Duodenal mucosa (tissue), 2 donors: ENCODE measurements around the gene KCNN3.

Source experiments
- H3K27ac ChIP-seq: one replicate; pipeline ENCODE4 v1.7.0; 2013; ENCODE audit warnings: low read depth, low read length
- H3K27me3 ChIP-seq, 2 donors: one replicate each; pipeline ENCODE4 v1.7.0; 2013; ENCODE audit warnings: low read length in 2 of 2, control low read depth in 1 of 2; ENCODE audit not compliant: insufficient read depth in 2 of 2, control insufficient read depth in 1 of 2
- H3K36me3 ChIP-seq, 2 donors: one replicate each; pipeline ENCODE4 v1.7.0; 2013; ENCODE audit warnings: low read length in 2 of 2, control low read depth in 1 of 2; ENCODE audit not compliant: insufficient read depth in 2 of 2, control insufficient read depth in 1 of 2
- H3K4me1 ChIP-seq, 2 donors: one replicate each; pipeline ENCODE4 v1.7.0; 2013; ENCODE audit warnings: low read length in 2 of 2, control low read depth in 1 of 2; ENCODE audit not compliant: insufficient read depth in 2 of 2, control insufficient read depth in 1 of 2
- H3K4me3 ChIP-seq, 2 donors: one replicate each; pipeline ENCODE4 v1.7.0; 2013; ENCODE audit warnings: low read length in 2 of 2, low read depth in 1 of 2
- H3K9ac ChIP-seq, 2 donors: one replicate each; pipeline ENCODE4 v1.7.0; 2013; ENCODE audit warnings: low read length in 2 of 2, low read depth in 1 of 2
- H3K9me3 ChIP-seq, 2 donors: one replicate each; pipeline ENCODE4 v1.7.0; 2013; ENCODE audit warnings: low read length in 2 of 2, control low read depth in 1 of 2; ENCODE audit not compliant: control insufficient read depth in 1 of 2

KCNN3 gene

GRCh38 chr1:154842635-154843034 lies 27.4 kb downstream of the KCNN3 start:
- Histone ChIP-seq H3K4me1 (peaks cover 8% of the 10 kb centered on the region in 2 donors), H3K9me3 (no peaks in the 10 kb centered on the region), H3K27ac (no peak overlapping the region), H3K4me3 (no peak overlapping the region), H3K27me3 (peaks cover 0 to 6% of the 10 kb centered on the region in 2 donors), H3K36me3 (no peaks in the 10 kb centered on the region), H3K9ac (no peak overlapping the region)

GRCh38 chr1:154841384-154841783 lies 28.7 kb downstream of the KCNN3 start:
- Histone ChIP-seq H3K4me3 (no peak overlapping the region), H3K9me3 (no peaks in the 10 kb centered on the region), H3K4me1 (peaks cover 8 to 9% of the 10 kb centered on the region in 2 donors), H3K36me3 (no peaks in the 10 kb centered on the region), H3K27ac (no peak overlapping the region), H3K27me3 (peaks cover 0 to 7% of the 10 kb centered on the region in 2 donors), H3K9ac (no peak overlapping the region)

DNA sequence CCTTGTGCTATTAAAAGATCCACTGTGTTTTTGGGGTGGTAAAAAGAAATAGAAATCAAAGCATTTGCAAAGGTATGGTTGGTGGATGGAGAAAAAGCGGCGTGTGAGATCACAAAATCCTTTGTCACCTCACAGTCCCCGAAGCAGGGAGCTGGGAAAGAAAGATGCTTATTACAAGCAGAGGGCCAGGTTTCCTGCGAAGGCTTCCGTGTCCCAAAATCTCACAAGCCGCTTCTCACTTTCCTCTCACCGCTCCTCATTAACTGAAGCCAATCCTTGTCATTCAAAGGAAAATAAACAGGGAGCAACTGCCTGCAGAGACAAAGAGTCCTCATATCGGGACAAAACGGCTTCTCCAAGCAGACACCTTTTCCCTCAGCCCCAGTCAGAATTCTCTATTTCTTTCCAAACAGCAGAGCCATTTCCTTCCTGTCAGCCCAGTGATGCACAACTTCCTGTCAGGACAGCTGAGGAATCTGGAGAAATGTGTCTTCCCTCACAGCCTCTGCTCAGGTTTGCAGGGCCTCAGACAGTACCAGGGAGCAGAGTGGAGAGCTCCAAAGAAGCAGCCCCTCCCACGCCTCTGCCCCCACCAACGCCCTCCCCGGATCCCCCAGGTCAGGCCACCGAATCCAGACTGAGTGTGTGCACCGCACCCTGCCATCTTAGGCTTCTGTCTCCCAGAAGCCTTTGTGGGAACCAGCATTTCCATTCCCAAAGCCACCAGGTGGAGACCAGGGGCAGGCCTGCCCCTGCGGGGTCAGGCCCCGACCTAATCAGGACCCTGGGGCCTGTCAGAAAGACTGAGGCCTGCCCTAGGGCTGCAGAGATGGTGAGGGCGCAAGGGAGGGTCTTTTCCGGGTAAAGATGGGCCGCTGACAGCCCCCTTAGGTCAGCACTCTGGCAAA lies 29.6 kb downstream of the KCNN3 start:
- Histone ChIP-seq H3K27me3 (peaks cover 0 to 7% of the 10 kb centered on the region in 2 donors), H3K4me1 (peaks cover 16 to 18% of the 10 kb centered on the region in 2 donors), H3K27ac (no peak overlapping the region), H3K9ac (no peak overlapping the region), H3K9me3 (no peaks in the 10 kb centered on the region), H3K4me3 (no peak overlapping the region), H3K36me3 (no peaks in the 10 kb centered on the region)

GRCh38 chr1:154839691-154840090 lies 30.4 kb downstream of the KCNN3 start:
- peaks cover 21 to 26% of the 10 kb centered on the region in 2 donors for H3K4me1 ChIP-seq
- peaks cover 0 to 7% of the 10 kb centered on the region in 2 donors for H3K27me3 ChIP-seq
- no peak overlapping the region for H3K27ac ChIP-seq
- no peaks in the 10 kb centered on the region for H3K36me3 ChIP-seq
- H3K9me3 ChIP-seq, result no peaks in the 10 kb centered on the region
- no peak overlapping the region for H3K4me3 ChIP-seq
- H3K9ac ChIP-seq, result no peak overlapping the region

DNA sequence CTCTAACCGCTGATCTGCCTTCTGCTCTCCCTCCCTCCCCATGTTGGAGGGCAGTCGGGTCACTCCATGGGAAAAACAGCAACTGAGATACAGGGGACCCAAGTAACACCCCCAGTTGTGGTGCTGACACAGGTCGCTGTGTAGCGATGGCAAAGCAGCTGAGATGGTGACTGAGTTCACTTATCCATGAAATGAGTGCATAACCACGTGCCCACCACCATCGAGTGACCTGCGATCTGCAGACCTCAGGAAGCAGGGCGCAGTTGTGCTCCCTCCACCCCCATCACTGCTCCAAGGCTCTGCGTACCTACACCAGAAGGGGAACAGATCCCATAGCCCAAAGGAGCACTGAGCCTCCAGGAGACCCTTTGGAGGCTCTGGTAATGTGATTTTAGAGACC lies 31.1 kb downstream of the KCNN3 start:
- Histone ChIP-seq H3K27ac (no peak overlapping the region), H3K9ac (no peak overlapping the region), H3K9me3 (no peaks in the 10 kb centered on the region), H3K36me3 (no peaks in the 10 kb centered on the region), H3K27me3 (peaks cover 0 to 7% of the 10 kb centered on the region in 2 donors), H3K4me1 (peaks cover 21 to 26% of the 10 kb centered on the region in 2 donors), H3K4me3 (no peak overlapping the region)

DNA sequence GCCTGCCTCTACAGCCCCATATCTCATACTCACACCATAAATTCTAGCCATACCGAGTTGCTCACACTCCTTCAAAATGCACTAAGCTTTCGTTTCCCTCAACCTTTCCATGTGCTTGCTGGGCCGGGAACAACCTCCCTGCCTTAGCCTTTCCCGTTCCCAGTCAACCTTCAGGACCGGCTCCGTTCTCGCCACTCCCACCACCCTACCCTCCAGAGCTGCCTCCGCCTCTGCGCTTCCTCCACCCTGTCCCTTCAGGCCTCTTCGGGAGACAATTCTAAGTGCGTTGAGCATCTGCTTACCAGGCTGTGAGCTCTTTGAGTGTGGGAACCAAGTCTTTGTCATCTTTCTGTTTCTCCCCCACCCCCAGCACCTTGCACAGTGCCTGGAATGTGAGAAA lies 31.6 kb downstream of the KCNN3 start:
- no peak overlapping the region for H3K9ac ChIP-seq
- H3K27me3 ChIP-seq, result peaks cover 0 to 7% of the 10 kb centered on the region in 2 donors
- H3K4me1 ChIP-seq, result peaks cover 21 to 26% of the 10 kb centered on the region in 2 donors

GRCh38 chr1:154837672-154838171 lies 32.4 kb downstream of the KCNN3 start:
- H3K9ac ChIP-seq, result no peak overlapping the region
- H3K36me3 ChIP-seq, result no peaks in the 10 kb centered on the region
- H3K27me3 ChIP-seq, result peaks cover 0 to 7% of the 10 kb centered on the region in 2 donors
- no peaks in the 10 kb centered on the region for H3K9me3 ChIP-seq
- no peak overlapping the region for H3K4me3 ChIP-seq
- peaks cover 21 to 26% of the 10 kb centered on the region in 2 donors for H3K4me1 ChIP-seq
- H3K27ac ChIP-seq, result peak overlapping the region; percentile 7

More for the DNA sequence above, 31.6 kb downstream of the KCNN3 start:
- Histone ChIP-seq H3K36me3 (no peaks in the 10 kb centered on the region), H3K4me3 (no peak overlapping the region), H3K27ac (no peak overlapping the region), H3K9me3 (no peaks in the 10 kb centered on the region)

- Histone ChIP-seq H3K27me3 (peaks cover 0 to 7% of the 10 kb centered on the region in 2 donors), H3K4me1 (peaks cover 21 to 26% of the 10 kb centered on the region in 2 donors), H3K36me3 (no peaks in the 10 kb centered on the region), H3K9me3 (no peaks in the 10 kb centered on the region), H3K9ac (no peak overlapping the region), H3K27ac (no peak overlapping the region), H3K4me3 (no peak overlapping the region)
Measured at GRCh38 chr1:154837034-154837671, 32.9 kb downstream of the KCNN3 start.

DNA sequence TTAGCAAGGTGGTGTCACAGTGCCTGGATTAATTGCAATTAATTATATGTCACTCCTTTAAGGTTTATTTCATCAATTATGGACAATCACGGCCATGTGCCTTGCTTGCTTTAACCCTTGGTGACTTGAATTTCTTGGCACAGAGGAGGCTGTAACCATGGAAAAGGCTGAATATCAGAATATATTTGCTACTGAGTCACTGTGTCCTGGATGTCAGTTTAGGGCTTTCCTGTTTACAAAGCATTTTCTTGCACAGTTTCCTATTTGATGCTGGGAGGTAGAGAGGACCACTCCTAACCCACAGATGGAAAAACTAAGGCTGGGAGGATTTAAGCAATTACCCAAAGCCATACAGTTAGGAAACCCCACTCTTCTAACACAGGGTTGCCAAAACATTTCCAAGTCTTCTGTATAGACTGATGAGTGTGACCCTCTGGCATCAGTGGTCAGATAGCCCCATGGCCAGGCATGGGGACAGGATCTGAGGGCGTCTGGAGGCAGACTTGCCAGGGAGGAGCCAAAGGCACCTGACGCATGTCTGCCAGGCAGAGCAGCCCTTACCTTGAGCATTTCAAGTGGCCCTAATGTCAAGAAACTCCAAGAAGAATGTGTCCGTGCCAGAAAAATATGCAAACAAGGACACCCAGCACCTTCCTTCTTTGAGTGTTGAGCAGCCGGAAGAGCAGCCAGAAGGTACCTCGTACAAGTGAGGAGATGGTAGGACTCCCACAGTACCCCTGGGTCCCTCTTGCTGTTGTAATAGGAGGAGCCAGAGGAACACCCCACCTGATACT lies 34.4 kb downstream of the KCNN3 start:
- Histone ChIP-seq H3K9me3 (no peaks in the 10 kb centered on the region), H3K27ac (no peak overlapping the region), H3K4me3 (no peak overlapping the region), H3K9ac (no peak overlapping the region), H3K4me1 (peaks cover 21 to 26% of the 10 kb centered on the region in 2 donors), H3K27me3 (peaks cover 0 to 7% of the 10 kb centered on the region in 2 donors), H3K36me3 (no peaks in the 10 kb centered on the region)
